ENCODE results near the gene RILPL2.
"Not testable (repeated sequence)": the region's sequence is repeated elsewhere in the genome, so short reads cannot be mapped to it uniquely, and the experiment has no call there.

The RILPL2 gene, protein sequence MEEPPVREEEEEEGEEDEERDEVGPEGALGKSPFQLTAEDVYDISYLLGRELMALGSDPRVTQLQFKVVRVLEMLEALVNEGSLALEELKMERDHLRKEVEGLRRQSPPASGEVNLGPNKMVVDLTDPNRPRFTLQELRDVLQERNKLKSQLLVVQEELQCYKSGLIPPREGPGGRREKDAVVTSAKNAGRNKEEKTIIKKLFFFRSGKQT

DNA sequence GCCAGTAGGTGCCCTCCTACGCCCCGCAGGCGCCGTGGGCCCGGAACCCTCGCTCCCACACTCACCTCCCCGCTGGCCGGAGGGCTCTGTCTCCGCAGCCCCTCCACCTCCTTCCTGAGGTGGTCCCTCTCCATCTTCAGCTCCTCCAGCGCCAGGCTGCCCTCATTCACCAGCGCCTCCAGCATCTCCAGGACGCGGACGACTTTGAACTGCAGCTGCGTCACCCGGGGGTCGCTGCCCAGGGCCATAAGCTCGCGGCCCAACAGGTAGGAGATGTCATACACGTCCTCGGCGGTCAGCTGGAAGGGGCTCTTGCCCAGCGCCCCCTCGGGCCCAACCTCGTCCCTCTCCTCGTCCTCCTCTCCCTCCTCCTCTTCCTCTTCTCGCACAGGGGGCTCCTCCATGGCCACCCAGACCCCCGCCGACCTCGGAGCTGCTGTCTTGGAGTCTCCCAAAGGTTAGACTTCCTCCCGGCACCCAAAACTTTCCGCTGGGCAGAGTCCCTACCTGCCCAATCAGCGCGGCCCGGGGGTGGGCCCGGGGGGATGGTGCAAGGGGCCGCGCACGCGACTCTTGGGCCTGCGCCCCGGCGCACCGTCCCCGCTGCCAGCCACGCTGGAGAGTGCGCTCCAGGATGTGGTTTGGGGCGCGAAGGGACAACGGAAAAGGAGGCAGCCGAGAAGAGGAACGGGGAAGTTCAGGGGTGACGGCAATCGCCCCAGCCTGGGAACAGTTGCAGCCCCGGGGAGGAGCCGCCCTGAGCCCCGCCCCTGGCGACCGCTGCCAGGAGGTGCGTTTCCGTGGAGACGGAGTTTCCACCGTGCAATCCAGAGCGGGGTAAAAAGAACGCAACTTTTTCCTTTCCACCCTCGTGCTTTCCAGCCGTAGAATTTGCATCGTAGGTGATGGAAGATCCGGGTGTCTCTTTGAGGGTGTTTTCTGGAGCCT, at the start of gene RILPL2:
Gene RILPL2 (minus strand): TSS at position 668 of the 948 bp plus-strand sequence. CDS start 264 bp downstream, at position 404.
- peak; percentile 84 to 93 for DNase-seq

DNA sequence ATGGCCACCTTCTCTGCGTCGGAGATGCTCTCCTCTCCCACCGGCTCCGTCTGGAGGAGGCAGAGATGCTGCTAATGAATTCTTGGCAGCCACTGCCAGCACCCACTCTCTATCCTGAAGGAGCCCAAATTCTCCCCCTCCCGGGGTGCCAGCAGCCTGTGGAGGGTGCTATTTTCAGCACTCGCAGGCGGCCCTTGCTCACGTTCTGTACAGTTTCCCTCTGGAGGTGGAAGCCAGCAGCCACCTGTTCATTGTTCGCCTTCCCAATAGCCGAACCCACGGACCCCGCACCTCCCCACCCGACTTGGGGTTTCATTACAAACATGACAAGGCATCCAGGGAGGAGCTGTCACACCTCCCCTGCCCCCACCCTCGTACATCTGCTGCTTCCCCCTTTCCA, 49.3 kb upstream of the RILPL2 start:
- DNase-seq, result no peak

DNA sequence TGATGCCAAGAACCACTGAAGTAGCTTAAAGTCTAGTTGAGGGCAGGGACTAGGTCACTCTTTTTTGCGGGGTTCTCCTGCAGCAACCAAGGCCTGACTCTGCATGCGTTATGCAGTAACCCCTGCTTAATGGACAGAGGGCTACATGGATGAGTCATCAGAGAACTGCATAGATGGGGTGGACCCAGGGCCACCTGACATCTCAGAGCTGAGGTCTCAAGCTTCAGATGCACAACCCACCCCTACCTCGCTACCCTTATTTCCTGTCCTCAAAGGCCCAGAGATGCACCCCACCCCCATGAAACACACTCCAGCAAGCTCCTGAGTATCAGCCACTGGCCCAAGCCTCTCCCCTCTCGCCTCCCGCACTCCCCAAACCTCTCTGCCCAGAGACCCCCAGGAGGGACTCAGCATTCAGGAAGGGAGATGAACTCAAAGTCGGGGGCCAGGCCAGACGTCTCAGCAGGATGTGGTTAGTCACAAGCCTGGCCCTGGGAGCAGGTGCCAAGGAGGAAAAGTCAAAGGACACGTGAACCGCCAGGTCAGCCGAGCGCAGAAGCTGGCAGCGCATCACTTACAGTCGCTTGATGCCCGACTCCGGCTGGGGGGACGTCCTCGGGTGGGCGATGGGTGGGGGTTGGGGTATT, 47.2 kb upstream of the RILPL2 start:
- DNase-seq, result no peak

DNA sequence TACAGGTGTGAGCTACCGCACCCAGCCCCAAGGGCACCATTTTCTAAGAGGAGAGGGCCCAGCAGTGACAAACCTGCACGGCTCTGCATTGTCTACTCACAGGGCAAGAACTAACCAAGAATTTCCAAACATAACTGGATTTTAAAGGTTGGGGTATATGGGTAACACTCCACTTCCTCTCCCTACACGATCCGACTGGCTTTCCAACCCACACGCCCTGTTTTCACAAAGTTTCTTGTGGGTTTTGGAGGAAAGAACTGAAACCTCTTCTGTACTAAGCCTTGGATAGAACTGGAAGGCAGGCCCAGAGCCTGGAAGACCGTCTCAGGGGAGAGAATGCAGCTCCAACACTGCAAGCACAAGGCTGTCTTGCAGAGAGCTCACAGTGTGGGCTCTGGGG, 46.4 kb upstream of the RILPL2 start:
- no peak for DNase-seq

DNA sequence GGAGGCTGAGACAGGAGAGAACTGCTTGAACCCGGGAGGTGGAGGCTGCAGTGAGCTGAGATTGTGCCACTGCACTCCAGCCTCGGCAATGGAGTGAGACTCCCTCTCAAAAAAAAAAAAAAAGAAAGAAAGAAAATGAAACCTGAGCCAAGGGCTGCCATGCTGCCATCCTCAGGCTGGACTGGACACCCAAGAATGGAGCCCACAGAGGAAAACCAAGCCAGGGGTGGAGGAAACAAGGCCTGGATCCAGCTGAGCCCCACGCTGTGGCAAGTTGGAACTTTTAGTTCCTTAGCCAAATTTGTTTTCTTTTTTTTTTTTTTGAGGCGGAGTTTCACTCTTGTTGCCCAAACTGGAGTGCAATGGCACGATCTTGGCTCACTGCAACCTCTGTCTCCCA, 44.8 kb upstream of the RILPL2 start:
- not testable (repeated sequence) for DNase-seq

DNA sequence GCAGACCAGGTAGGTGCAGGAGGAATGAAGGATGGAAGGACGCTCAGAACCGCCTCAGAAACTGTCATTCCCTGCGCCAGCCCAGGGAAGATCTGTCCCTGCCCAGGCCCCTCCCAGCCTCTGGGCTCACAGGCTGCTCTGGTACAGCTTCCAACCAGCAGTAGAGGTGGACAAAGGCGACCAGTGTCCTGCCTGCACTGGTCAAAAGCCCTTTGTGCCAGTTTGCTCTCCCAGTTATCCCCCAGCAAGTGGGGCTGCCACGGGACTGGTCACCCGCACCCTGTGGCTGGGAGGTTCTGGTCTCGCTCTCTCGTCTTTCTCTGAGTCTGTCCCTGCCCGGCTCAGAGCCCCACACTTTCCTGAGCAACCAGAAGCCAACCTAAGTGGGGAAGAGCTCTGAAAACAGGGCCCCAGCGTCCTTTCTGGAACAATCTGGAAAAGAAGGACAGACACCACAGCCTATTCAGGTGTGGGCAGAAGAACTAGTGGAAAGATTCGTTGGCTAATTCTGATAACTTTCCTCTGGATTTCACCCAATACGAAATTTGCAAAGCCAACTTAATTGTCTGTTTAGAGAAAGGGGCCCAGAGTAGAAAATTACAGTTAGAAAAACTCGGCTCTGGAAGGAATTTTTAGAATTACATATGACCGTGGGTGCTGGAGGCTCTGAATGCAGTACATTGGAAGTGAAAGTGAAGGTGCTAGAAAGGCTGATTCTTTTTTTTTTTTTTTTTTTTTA, 43.1 kb upstream of the RILPL2 start:
- no peak for DNase-seq

DNA sequence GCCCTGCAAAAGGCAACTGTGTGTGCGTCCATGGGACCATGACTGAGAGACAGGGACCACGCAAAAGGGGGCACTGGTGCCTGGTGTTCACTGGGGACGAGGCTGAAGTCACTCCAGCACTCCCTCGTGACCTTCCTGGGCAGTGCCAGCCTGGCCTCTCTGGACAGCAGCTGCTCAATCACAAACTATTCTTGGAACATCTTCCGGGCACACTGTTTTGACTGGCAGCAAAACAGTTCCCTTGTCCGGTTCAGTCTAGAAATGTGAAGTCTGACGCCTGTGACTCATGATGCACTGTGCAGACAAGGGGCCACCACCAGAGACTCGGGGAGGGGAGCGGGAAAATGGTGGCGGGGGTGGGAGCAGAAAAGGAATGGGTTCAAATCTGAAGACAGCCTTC, 42.3 kb upstream of the RILPL2 start:
- no peak for DNase-seq

DNA sequence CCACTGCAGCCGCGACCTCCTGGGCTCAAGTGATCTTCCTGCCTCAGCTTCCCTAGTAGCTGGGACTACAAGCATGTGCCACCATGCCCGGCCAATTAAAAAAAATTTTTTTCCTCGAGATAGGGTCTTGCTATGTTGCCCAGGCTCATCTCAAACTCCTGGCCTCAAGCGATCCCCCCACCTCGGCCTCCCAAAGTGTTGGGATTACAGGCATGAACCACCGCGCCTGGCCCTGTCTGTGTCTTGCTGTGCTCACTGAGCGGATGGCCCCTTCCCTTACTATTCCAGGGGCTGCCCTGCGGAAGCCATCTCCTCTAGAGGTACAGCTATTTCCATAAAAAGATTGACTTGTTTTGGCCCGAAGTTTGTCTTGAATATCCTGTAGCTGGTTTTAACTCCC, 41.6 kb upstream of the RILPL2 start:
- no peak for DNase-seq

DNA sequence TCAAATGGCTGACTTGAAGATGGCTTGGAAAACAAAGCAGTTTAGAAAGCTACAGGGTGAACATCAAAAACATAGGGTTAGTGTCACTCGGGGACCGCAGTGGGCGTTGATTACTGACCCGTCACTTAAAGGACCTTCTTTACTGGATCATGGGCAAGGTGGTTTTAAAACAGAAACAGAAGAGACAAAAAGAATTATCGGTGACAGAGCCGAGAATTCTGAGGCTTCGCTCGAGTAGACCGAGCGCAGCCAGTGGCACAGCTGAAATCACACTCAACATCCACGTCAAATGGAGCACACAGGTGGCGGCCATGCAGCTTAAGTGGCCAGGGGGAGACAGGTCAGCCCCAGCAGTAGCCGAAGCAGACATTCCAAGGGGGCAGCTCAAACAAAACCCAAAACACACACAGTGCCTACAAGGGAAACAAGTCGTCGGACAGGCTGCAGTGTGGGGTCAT, 38.8 kb upstream of the RILPL2 start:
- no peak for DNase-seq

DNA sequence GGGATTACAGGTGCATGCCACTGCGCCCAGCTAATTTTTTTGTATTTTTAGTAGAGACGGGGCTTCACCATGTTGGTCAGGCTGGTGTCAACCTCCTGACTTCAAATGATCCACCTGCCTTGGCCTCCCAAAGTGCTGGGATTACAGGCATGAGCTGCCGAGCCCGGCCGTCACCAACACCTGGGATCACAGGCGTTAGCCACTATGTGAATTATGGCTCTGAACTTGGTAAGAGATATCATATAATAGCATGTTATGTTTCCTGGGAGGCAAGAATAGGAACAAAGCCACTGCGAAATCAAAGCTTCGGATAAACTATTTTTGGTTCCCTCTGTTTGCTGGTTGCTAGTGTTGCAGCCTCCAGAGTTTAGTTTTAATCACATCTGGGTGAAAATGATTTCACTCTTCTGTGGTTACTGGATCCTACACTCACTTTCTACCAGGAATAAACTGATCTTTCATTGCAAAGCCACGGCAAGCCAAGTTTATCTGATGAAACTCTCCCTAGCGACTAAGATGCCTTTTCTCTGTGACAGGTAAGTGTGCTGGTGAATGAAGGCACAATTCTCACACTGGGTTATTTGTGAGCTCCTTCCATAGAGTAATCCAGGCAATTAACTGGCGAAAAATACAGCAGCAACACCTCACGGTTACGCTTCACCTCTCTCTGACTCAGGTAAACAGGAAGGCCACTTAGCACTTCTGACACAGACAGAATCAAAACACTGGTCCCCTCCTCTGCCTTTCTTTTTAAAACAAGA, 38.2 kb upstream of the RILPL2 start:
- DNase-seq, result no peak

DNA sequence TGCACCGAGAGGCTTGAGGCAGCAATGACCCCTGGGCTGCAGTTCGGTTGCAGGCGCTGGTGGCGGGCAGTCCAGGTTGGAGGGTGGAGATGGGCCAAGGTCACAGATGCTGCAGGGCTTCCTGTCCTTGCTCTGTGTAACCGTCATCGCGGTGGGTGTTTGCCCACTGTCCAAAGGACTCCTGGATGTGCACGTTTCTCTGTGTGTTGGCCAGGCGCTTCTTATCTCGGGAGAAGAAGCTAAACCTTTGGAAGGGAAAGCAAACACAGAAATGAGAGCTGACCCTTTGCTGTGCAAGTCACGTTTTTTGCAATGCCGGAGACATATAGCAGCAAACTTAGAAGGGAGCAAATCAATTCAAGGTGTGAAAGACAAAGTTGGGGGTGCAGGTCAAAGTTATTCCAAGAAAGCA, 36.0 kb upstream of the RILPL2 start:
- no peak for DNase-seq

DNA sequence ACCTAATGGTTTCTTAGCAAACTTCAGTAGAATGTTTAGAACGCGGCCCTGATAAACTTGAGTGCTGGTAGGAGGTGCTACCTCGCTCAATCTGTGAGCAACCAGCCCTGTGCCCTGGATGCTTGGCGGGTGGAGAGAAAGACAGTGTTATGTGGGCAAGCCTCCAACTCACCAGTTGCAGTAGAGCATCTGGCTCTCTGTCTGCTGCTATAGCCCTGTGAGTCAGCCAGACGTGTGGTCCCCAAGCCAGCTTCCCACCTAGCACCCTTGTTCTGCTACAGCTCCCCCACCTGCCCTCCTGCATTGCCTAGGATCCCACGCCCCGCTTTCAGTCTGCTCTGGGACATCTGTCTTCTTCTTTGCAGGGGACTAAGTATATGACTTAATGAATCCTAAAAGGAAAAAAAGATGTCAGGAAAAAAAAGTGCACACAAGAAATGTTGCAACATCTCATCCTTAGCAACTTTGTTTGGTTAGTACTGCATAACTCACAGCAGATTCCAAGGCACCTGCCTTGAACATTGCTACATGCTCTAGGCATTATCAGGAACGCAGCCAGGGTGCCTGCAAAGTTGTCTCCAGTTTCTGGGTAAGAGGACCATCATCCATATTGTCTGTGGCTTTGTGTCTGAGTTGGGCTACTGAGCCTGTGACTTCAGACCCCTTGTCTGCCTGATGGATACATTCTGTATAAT, 35.0 kb upstream of the RILPL2 start:
- DNase-seq, result no peak

DNA sequence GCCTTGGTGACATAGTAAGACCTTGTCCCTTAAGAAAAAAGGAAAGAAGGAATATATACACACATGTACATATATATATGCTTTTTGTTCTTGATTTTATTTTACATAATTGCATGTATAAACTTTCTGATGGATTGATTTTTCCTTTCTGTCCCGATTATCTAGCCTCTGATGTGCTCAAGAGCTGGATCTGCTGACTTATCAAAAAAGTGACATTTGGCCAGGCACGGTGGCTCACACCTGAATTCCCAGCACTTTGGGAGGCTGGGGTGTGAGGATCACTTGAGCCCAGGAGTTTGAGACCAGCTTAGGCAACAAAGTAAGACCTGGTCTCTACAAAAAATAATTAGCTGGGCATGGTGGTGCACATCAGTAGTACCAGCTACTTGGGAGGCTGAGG, 33.5 kb upstream of the RILPL2 start:
- no peak for DNase-seq

DNA sequence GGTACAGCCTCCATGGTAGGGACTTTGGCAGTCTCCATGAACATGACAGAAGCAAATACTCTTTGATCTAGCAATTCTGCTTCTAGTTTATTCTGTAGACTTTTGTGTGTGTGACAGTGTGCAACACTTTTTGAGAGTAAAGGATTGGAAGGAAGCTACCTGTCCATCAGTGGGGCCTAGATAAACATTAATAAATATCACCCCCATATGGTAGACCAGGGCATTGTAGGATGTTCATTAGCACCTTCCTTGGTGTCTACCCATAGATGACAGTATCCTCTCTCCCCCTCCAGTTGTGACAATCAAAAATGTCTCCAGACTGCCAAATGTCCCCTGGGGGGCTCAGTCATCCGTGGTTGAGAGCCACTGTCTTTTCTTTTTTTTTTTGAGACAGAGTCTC, 32.3 kb upstream of the RILPL2 start:
- no peak for DNase-seq

DNA sequence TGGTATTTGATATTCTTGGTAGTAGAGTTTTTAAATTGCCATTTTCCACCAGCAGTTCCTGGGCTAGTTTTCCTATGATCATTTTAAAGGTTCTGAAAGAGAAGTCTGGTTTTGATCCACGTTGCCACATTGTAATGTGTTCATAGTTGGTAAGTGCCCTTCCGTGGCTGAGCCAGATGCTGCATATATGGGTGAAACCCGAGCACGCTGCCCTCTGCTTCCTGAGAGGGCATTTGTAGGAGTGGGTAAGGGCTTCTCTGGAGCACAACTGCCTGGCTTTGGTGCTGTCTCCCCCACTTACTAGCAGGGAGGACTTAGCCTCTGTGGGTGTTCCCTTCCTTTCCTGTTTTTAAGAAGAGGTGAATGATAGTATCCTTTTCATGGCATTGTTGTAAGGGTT, 28.6 kb upstream of the RILPL2 start:
- DNase-seq, result no peak

DNA sequence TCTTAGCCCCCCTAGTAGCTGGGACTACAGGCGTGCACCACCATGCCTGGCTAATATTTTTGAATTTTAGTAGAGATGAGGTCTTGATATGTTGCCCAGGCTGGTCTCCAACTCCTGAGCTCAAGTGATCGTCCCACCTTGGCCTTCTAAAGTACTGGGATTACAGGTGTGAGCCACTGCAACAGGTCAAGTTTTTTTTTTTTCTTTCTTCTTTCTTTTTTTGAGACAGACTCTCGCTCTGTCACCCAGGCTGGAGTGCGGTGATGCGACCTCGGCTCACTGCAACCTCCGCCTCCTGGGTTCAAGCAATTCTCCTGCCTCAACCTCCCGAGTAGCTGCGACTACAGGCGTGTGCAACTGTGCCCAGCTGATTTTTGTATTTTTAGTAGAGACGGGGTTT, 26.7 kb upstream of the RILPL2 start:
- DNase-seq, result not testable (repeated sequence)

DNA sequence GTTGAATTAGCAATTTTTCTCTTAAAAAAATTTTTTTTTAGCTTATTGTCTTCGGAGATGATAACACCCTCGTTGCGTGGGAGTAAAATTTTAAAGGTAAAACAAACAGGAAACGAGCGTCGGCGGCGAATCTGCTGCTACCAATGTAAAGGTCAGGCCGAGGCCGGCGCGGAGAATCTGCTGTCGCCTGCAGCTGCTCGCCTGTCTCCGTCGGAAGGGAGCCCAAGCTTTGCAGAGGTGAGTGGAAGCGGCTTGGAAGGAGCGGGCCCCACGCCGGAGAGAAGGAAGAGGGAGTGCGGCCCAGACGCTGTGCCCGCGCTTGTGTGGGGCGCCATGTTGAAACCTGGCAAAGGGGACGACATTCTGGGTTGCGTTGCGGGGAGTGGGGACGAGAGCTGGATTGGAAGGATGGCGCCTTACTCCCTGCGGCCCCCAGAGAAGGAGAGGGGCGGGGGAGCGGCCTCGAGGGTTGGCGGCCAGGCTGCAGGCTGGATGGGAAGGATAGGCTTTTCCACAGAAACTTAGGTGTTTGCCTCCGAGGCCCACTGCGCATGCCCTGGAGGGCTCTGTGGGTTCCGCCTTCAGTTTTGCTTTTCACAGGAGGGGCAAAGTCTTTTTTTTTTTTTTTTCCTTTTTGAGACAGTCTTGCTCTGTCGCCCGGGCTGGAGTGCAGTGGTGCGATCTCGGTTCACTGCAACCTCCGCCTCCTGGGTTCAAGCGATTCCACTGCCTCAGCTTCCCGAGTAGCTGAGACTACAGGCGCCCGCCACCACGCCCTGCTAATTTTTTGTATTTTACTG, 21.7 kb upstream of the RILPL2 start, which contains the start of gene SNRNP35:
Gene SNRNP35 (plus strand): TSS at position 160 of the 800 bp plus-strand sequence. CDS start 7,402 bp downstream, outside the sequence.
- peak; percentile 70 to 97 for DNase-seq

DNA sequence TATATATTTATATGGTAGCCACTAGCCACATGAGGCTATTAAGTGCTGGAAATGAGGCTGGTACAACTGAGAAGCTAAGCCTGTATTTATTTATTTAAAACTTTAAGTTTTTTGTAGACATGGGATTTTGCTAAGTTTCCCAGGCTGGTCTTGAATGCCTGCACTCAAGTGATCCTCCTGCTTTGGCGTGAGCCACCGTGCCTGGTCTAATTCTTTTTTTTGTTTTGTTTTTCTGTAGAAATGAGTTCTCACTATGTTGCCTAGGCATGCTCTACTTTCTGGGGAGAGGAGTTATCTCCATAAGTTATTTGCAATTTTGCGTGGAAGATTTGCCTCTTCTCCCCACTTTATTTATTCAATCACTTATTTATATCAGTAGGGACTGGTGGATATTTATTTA, 16.7 kb upstream of the RILPL2 start:
- no peak for DNase-seq

DNA sequence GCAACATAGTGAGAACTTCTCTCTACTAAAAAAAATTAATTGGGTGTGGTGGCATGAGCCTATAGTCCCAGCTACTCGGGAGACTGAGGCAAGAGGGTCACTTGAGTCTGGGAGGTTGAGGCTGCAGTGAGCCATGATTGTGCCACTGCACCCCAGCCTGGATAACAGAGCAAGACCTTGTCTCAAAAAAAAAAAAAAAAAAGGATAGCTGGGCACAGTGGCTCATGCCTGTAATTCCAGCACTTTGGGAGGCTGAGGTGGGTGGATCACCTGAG, 15.7 kb upstream of the RILPL2 start:
- DNase-seq, result not testable (repeated sequence)

DNA sequence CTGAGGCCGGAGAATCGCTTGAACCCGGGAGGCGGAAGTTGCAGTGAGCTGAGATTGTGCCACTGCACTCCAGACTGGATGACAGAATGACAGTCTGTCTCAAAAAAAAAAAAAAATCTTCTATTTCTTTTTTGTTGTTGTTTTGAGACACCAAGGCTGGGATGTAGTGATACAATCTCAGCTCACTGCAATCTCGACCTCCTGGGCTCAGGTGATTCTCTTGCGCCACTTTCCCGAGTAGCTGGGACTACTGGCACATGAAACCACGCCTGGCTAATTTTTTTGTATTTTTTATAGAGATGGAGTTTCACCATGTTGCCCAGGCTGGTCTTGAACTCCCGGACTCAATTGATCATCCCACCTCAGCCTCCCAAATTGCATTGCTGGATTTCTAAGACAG, 14.2 kb upstream of the RILPL2 start:
- DNase-seq, result no peak

DNA sequence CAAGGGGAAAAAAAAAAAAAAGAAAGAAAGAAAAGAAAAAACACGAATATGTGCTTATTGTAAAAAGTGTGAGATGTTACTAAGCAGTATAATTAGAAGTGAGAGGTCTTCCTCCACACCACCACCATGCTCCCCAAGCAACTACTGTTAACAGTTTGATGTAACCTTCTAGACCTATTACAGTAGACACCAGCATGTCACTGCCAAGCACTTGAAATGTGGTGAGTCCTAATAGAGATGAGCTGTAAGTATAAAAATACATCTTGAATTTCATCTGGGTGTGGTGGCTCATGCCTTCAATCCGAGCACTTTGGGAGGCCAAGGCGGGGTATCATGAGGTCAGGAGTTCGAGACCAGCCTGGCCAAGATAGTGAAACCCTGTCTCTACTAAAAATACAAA, 13.4 kb upstream of the RILPL2 start:
- no peak for DNase-seq

All from bone marrow (tissue), 2 donors.